Naive B cell (primary cell): ENCODE data around the gene DDAH1. TPM values are rescaled to one million over a fixed set of nuclear protein-coding genes. Genes with fewer than 3 reads are reported as not detected.
"Not testable (repeated sequence)": the region's sequence is repeated elsewhere in the genome, so short reads cannot be mapped to it uniquely, and the experiment has no call there.

Experiments used
- ATAC-seq, 2 donors: fragments of 150-1000 bp; cut with Tn5 transposase; 2 replicates each; pipeline ENCODE4 v1.10.0; 2021; ENCODE audit warnings: low read depth in 2 of 2, mild to moderate bottlenecking in 2 of 2, moderate library complexity in 2 of 2
- DNase-seq: peaks from one replicate; pipeline ENCODE4 v3.0.0; 2022
- H3K27ac Mint-ChIP-seq, 6 donors: one replicate each; pipeline ENCODE4 v1.8.0; 2020 to 2022; ENCODE audit warnings: mild to moderate bottlenecking in 6 of 6, mixed read lengths in 6 of 6, moderate library complexity in 5 of 6, inconsistent platforms in 2 of 6
- H3K27me3 Mint-ChIP-seq, 3 donors: one replicate each; pipeline ENCODE4 v1.8.0; 2021 to 2022; ENCODE audit warnings: mixed read lengths in 3 of 3, mild to moderate bottlenecking in 1 of 3
- H3K36me3 Mint-ChIP-seq, 2 donors: one replicate each; pipeline ENCODE4 v1.8.0; 2020 to 2022; ENCODE audit warnings: mixed read lengths in 2 of 2, inconsistent platforms in 1 of 2, mild to moderate bottlenecking in 1 of 2
- H3K4me1 Mint-ChIP-seq, 3 donors: one replicate each; pipeline ENCODE4 v1.8.0; 2020 to 2022; ENCODE audit warnings: mixed read lengths in 3 of 3, inconsistent platforms in 1 of 3, mild to moderate bottlenecking in 1 of 3, moderate library complexity in 1 of 3
- H3K4me3 Mint-ChIP-seq, 8 donors: one replicate each; pipeline ENCODE4 v1.8.0; 2020 to 2022; ENCODE audit warnings: mild to moderate bottlenecking in 8 of 8, mixed read lengths in 8 of 8, moderate library complexity in 8 of 8, inconsistent platforms in 2 of 8
- H3K9me3 Mint-ChIP-seq, 7 donors: one replicate each; pipeline ENCODE4 v1.8.0; 2020 to 2022; ENCODE audit warnings: mixed read lengths in 7 of 7, mild to moderate bottlenecking in 5 of 7, inconsistent platforms in 2 of 7, moderate library complexity in 1 of 7
- polyA plus RNA-seq, 6 donors: library from polyadenylated mRNA; unstranded; fragments of 300-500 nt; fragmentation: Illumina TruSeq; gene quantifications; one replicate each; pipeline ENCODE4 v1.2.3, GENCODE V29; 2021; ENCODE audit warnings: low read depth in 6 of 6

The DDAH1 gene
- polyA plus RNA-seq, 6 donors from 2014 or later: 0.07 to 0.40 (median 0.18) TPM; not detected in 2

GRCh38 chr1:85349224-85349623, 115.7 kb downstream of the DDAH1 start:
- no peak overlapping the region for H3K4me3 Mint-ChIP-seq
- no peaks in the 10 kb centered on the region for H3K4me1 Mint-ChIP-seq
- ATAC-seq (no peak), DNase-seq (no peak)
- peak overlapping the region in 1 of 6 donors; percentile 8 for H3K27ac Mint-ChIP-seq
- H3K27me3 Mint-ChIP-seq: no peaks in the 10 kb centered on the region
- H3K9me3 Mint-ChIP-seq: peaks cover 0 to 10% (median 0%) of the 10 kb centered on the region in 7 donors
- H3K36me3 Mint-ChIP-seq: no peaks in the 10 kb centered on the region

- DNase-seq (no peak), ATAC-seq (no peak)
- Mint-ChIP-seq H3K27me3 (no peaks in the 10 kb centered on the region), H3K36me3 (no peaks in the 10 kb centered on the region), H3K27ac (no peak overlapping the region), H3K4me1 (no peaks in the 10 kb centered on the region), H3K9me3 (peaks cover 0 to 10% (median 0%) of the 10 kb centered on the region in 7 donors), H3K4me3 (no peak overlapping the region)
Observed at GRCh38 chr1:85347908-85348307, 117.1 kb downstream of the DDAH1 start.

- H3K27ac Mint-ChIP-seq, DNase-seq, H3K36me3 Mint-ChIP-seq, H3K27me3 Mint-ChIP-seq, ATAC-seq, H3K9me3 Mint-ChIP-seq, H3K4me3 Mint-ChIP-seq, H3K4me1 Mint-ChIP-seq: not testable (repeated sequence)
Observed at GRCh38 chr1:85347275-85347674, 117.7 kb downstream of the DDAH1 start.

- peaks cover 17 to 20% (median 19%) of the 10 kb centered on the region in 3 donors for H3K27me3 Mint-ChIP-seq
- no peak overlapping the region for H3K27ac Mint-ChIP-seq
- H3K4me3 Mint-ChIP-seq: no peak overlapping the region
- H3K4me1 Mint-ChIP-seq: no peaks in the 10 kb centered on the region
- peaks cover 17 to 18% of the 10 kb centered on the region in 2 donors for H3K36me3 Mint-ChIP-seq
- H3K9me3 Mint-ChIP-seq: peaks cover 0 to 10% (median 0%) of the 10 kb centered on the region in 7 donors
- ATAC-seq (no peak), DNase-seq (no peak)
Observed at GRCh38 chr1:85344256-85344694, 120.7 kb downstream of the DDAH1 start.

- Mint-ChIP-seq H3K27me3 (peaks cover 19 to 23% (median 20%) of the 10 kb centered on the region in 3 donors), H3K27ac (no peak overlapping the region), H3K9me3 (peaks cover 0 to 10% (median 0%) of the 10 kb centered on the region in 7 donors), H3K4me1 (no peaks in the 10 kb centered on the region), H3K36me3 (peaks cover 17 to 22% of the 10 kb centered on the region in 2 donors), H3K4me3 (no peak overlapping the region)
- ATAC-seq: no peak
- DNase-seq: no peak
Observed at GRCh38 chr1:85343612-85344255, 121.2 kb downstream of the DDAH1 start.

- no peaks in the 10 kb centered on the region for H3K4me1 Mint-ChIP-seq
- peak overlapping the region in 1 of 6 donors; percentile 41 for H3K27ac Mint-ChIP-seq
- H3K27me3 Mint-ChIP-seq: peaks cover 20 to 23% (median 20%) of the 10 kb centered on the region in 3 donors
- ATAC-seq (no peak), DNase-seq (no peak)
- peaks cover 0 to 10% (median 0%) of the 10 kb centered on the region in 7 donors for H3K9me3 Mint-ChIP-seq
- H3K4me3 Mint-ChIP-seq: no peak overlapping the region
- H3K36me3 Mint-ChIP-seq: peaks cover 17 to 22% of the 10 kb centered on the region in 2 donors
Observed at GRCh38 chr1:85343213-85343611, 121.7 kb downstream of the DDAH1 start.

GRCh38 chr1:85342207-85342606, 122.8 kb downstream of the DDAH1 start:
- no peak for ATAC-seq
- peaks cover 17 to 22% of the 10 kb centered on the region in 2 donors for H3K36me3 Mint-ChIP-seq
- H3K4me1 Mint-ChIP-seq: peaks cover 0 to 4% (median 0%) of the 10 kb centered on the region in 3 donors
- H3K9me3 Mint-ChIP-seq: peaks cover 0 to 12% (median 2%) of the 10 kb centered on the region in 7 donors
- DNase-seq: no peak
- no peak overlapping the region for H3K27ac Mint-ChIP-seq
- peaks cover 26 to 28% (median 28%) of the 10 kb centered on the region in 3 donors for H3K27me3 Mint-ChIP-seq
- no peak overlapping the region for H3K4me3 Mint-ChIP-seq

- Mint-ChIP-seq H3K4me1 (peaks cover 2 to 6% (median 4%) of the 10 kb centered on the region in 3 donors), H3K27ac (peak overlapping the region in 2 of 6 donors; percentile 57 to 72), H3K9me3 (peaks cover 0 to 12% (median 0%) of the 10 kb centered on the region in 7 donors), H3K27me3 (peaks cover 26 to 28% (median 28%) of the 10 kb centered on the region in 3 donors), H3K36me3 (peaks cover 17 to 22% of the 10 kb centered on the region in 2 donors), H3K4me3 (no peak overlapping the region)
- ATAC-seq: no peak
- DNase-seq: no peak
Observed at GRCh38 chr1:85340427-85340826, 124.5 kb downstream of the DDAH1 start.

- peaks cover 26 to 28% (median 28%) of the 10 kb centered on the region in 3 donors for H3K27me3 Mint-ChIP-seq
- ATAC-seq (no peak), DNase-seq (no peak)
- peaks cover 2 to 13% (median 5%) of the 10 kb centered on the region in 7 donors for H3K9me3 Mint-ChIP-seq
- peak overlapping the region in 1 of 6 donors; percentile 27 for H3K27ac Mint-ChIP-seq
- peaks cover 17 to 22% of the 10 kb centered on the region in 2 donors for H3K36me3 Mint-ChIP-seq
- H3K4me3 Mint-ChIP-seq: no peak overlapping the region
- H3K4me1 Mint-ChIP-seq: peaks cover 8 to 12% (median 10%) of the 10 kb centered on the region in 3 donors
Observed at GRCh38 chr1:85339656-85340399, 125.1 kb downstream of the DDAH1 start.

GRCh38 chr1:85339089-85339488, 125.9 kb downstream of the DDAH1 start:
- ATAC-seq (no peak), DNase-seq (no peak)
- Mint-ChIP-seq H3K4me3 (no peak overlapping the region), H3K27ac (no peak overlapping the region), H3K4me1 (peaks cover 16 to 19% (median 17%) of the 10 kb centered on the region in 3 donors), H3K36me3 (peaks cover 21 to 23% of the 10 kb centered on the region in 2 donors), H3K9me3 (peaks cover 5 to 20% (median 11%) of the 10 kb centered on the region in 7 donors), H3K27me3 (peaks cover 26 to 28% (median 28%) of the 10 kb centered on the region in 3 donors)

- ATAC-seq: peak; percentile 68 to 70
- H3K36me3 Mint-ChIP-seq: peaks cover 23 to 31% of the 10 kb centered on the region in 2 donors
- peaks cover 48 to 54% (median 51%) of the 10 kb centered on the region in 3 donors for H3K4me1 Mint-ChIP-seq
- H3K27ac Mint-ChIP-seq: peak overlapping the region in 3 of 6 donors; percentile 6 to 62 (median 17)
- H3K4me3 Mint-ChIP-seq: peak overlapping the region in 6 of 8 donors; percentile 1 to 66 (median 35)
- H3K27me3 Mint-ChIP-seq: peaks cover 9 to 16% (median 15%) of the 10 kb centered on the region in 3 donors
- DNase-seq: peak; percentile 35
- peaks cover 12 to 28% (median 25%) of the 10 kb centered on the region in 7 donors for H3K9me3 Mint-ChIP-seq
Observed at GRCh38 chr1:85334962-85335361, 130.0 kb downstream of the DDAH1 start.

GRCh38 chr1:85333186-85333585, 131.8 kb downstream of the DDAH1 start:
- H3K9me3 Mint-ChIP-seq: peaks cover 12 to 28% (median 25%) of the 10 kb centered on the region in 7 donors
- ATAC-seq: no peak
- peak overlapping the region in 2 of 8 donors; percentile 36 to 59 for H3K4me3 Mint-ChIP-seq
- DNase-seq: no peak
- peaks cover 5 to 8% (median 6%) of the 10 kb centered on the region in 3 donors for H3K27me3 Mint-ChIP-seq
- H3K4me1 Mint-ChIP-seq: peaks cover 51 to 57% (median 51%) of the 10 kb centered on the region in 3 donors
- H3K27ac Mint-ChIP-seq: peak overlapping the region in 1 of 6 donors; percentile 82
- H3K36me3 Mint-ChIP-seq: peaks cover 13 to 26% of the 10 kb centered on the region in 2 donors

GRCh38 chr1:85332575-85332974, 132.4 kb downstream of the DDAH1 start:
- H3K9me3 Mint-ChIP-seq: peaks cover 10 to 26% (median 21%) of the 10 kb centered on the region in 7 donors
- DNase-seq (no peak), ATAC-seq (no peak)
- no peak overlapping the region for H3K27ac Mint-ChIP-seq
- H3K4me3 Mint-ChIP-seq: peak overlapping the region in 2 of 8 donors; percentile 5 to 49
- peaks cover under 1 to 2% (median under 1%) of the 10 kb centered on the region in 3 donors for H3K27me3 Mint-ChIP-seq
- H3K36me3 Mint-ChIP-seq: peaks cover 13 to 26% of the 10 kb centered on the region in 2 donors
- peaks cover 47 to 57% (median 51%) of the 10 kb centered on the region in 3 donors for H3K4me1 Mint-ChIP-seq
